ENCODE results near the gene MAST4.

MAST4 gene

GRCh38 chr5:66757834-66758371 is 161.7 kb downstream of the MAST4 start:
- H3K9me3 ChIP-seq (ENCODE audit: control insufficient read depth, insufficient read depth, low read depth, low read length) = no peaks in the 10 kb centered on the region
- CTCF ChIA-PET = interaction anchor here (0.5 to 5.8 kb wide), 8 partner anchors 101 to 583 kb away, joined by 3 to 82 read pairs (median 4); no protein-coding TSS in a partner anchor
- POLR2A ChIA-PET = no interaction called here
- TF ChIP-seq HOXD13 (CRISPR knock-in tag; IDR thresholded peaks at IDR 0.05; ENCODE audit: borderline replicate concordance) = no peak
- no peak overlapping the region for H3K27ac ChIP-seq (ENCODE audit: extremely low read depth, low read depth, low read length)
- H3K4me3 ChIP-seq (ENCODE audit: low read depth, low read length) = no peak overlapping the region
- no peaks in the 10 kb centered on the region for H3K4me1 ChIP-seq (ENCODE audit: control insufficient read depth, insufficient read depth, low read length)
- no peaks in the 10 kb centered on the region for H3K36me3 ChIP-seq (ENCODE audit: control insufficient read depth in 2 of 2, insufficient read depth in 1 of 2, low read length in 2 of 2)

- Histone ChIP-seq H3K9me3 (ENCODE audit: control insufficient read depth, insufficient read depth, low read depth, low read length) (no peaks in the 10 kb centered on the region), H3K4me1 (ENCODE audit: control insufficient read depth, insufficient read depth, low read length) (no peaks in the 10 kb centered on the region), H3K4me3 (ENCODE audit: low read depth, low read length) (no peak overlapping the region), H3K36me3 (ENCODE audit: control insufficient read depth in 2 of 2, insufficient read depth in 1 of 2, low read length in 2 of 2) (no peaks in the 10 kb centered on the region), H3K27ac (ENCODE audit: extremely low read depth, low read depth, low read length) (no peak overlapping the region)
- peak; percentile 72; the same call in 1 of the 2 replicates for TF ChIP-seq SCRT1 (tag by site-specific recombination; IDR thresholded peaks at IDR 0.05; ENCODE audit: borderline replicate concordance)
- no peak for TF ChIP-seq PRDM1 (tag by site-specific recombination; IDR thresholded peaks at IDR 0.05)
- peak; percentile 89 for TF ChIP-seq SCRT2 (tag by site-specific recombination; IDR thresholded peaks at IDR 0.05)
- ChIA-PET CTCF (interaction anchor here (0.5 to 3.3 kb wide), 5 partner anchors 10 to 1265 kb away, joined by 3 to 18 read pairs (median 4); no protein-coding TSS in a partner anchor), POLR2A (no interaction called here)
Observed at GRCh38 chr5:66769030-66769733, 173.0 kb downstream of the MAST4 start.

DNA sequence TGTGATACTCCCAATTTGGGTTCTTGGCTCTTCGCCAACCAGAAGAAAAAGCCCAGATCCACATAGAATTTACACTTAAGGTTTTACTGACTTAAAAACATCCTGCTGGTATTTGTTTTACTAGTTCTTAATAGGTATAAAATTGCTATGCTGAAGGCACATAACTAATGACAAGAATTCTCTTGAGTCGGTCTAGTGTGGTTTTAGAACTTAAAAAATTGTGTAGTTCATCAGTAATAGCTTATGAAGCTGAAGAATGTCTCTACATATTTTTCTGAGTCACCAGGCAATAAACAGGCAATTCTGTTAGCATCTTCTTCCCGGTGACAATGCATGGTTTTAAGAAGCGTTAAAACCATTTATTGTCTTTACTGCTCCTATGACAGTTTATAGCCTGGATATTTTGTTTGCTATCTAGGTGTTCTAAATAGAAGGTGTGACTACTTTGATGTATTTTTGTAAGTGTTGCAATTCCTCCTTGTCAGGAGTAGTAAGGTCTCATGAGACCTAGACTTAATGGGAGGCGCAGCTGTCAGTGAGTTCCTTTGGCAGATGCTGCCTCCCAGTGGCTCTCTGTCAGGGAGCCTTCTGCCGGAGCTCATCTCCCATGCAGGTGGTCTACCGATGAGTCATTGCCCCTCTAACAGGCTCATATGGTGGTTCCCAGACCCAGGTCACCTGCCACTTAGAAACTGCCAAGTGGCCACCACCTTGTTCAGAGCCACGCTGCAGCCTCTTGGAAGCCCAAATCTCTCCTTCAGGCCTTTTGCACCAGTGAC is 173.8 kb downstream of the MAST4 start:
- POLR2A ChIA-PET = no interaction called here
- CTCF ChIA-PET = interaction anchor here (0.5 to 3.3 kb wide), 6 partner anchors 10 to 1266 kb away, joined by 3 to 18 read pairs (median 4); no protein-coding TSS in a partner anchor
- no peak overlapping the region for H3K4me3 ChIP-seq (ENCODE audit: low read depth, low read length)
- no peak overlapping the region for H3K27ac ChIP-seq (ENCODE audit: extremely low read depth, low read depth, low read length)
- H3K36me3 ChIP-seq (ENCODE audit: control insufficient read depth in 2 of 2, insufficient read depth in 1 of 2, low read length in 2 of 2) = no peaks in the 10 kb centered on the region
- H3K4me1 ChIP-seq (ENCODE audit: control insufficient read depth, insufficient read depth, low read length) = no peaks in the 10 kb centered on the region
- no peaks in the 10 kb centered on the region for H3K9me3 ChIP-seq (ENCODE audit: control insufficient read depth, insufficient read depth, low read depth, low read length)
- TF ChIP-seq ZFHX2 (tag by site-specific recombination; conservative IDR thresholded peaks at IDR 0.05) (no peak), ZNF785 (tag by site-specific recombination; IDR thresholded peaks at IDR 0.05) (no peak), BCL11A (tag by site-specific recombination; IDR thresholded peaks at IDR 0.05; ENCODE audit: low read depth) (no peak), TRIM28 (IDR thresholded peaks at IDR 0.05; ENCODE audit: borderline replicate concordance, low read length) (no peak), OSR2 (tag by site-specific recombination; IDR thresholded peaks at IDR 0.05) (peak; percentile 17; the same call in 1 of the 2 replicates), ZNF16 (tag by site-specific recombination; IDR thresholded peaks at IDR 0.05; ENCODE audit: low read depth) (no peak), ZBTB26 (tag by site-specific recombination; optimal IDR thresholded peaks at IDR 0.05) (no peak), ZNF501 (tag by site-specific recombination; IDR thresholded peaks at IDR 0.05) (no peak), ZNF670 (tag by site-specific recombination; IDR thresholded peaks at IDR 0.05; ENCODE audit: low read depth) (no peak), PRDM1 (tag by site-specific recombination; IDR thresholded peaks at IDR 0.05) (no peak), ZNF311 (tag by site-specific recombination; IDR thresholded peaks at IDR 0.05; ENCODE audit: borderline replicate concordance) (no peak), HIC1 (tag by site-specific recombination; IDR thresholded peaks at IDR 0.05) (no peak), ZNF549 (tag by site-specific recombination; IDR thresholded peaks at IDR 0.05) (no peak), ZNF404 (tag by site-specific recombination; IDR thresholded peaks at IDR 0.05) (no peak), ZNF654 (tag by site-specific recombination; IDR thresholded peaks at IDR 0.05; ENCODE audit: low read depth) (peak; percentile 56), ZNF580 (tag by site-specific recombination; IDR thresholded peaks at IDR 0.05) (no peak), HOXC10 (CRISPR knock-in tag; IDR thresholded peaks at IDR 0.05) (no peak)
- TF ChIP-seq, protein P1, sequence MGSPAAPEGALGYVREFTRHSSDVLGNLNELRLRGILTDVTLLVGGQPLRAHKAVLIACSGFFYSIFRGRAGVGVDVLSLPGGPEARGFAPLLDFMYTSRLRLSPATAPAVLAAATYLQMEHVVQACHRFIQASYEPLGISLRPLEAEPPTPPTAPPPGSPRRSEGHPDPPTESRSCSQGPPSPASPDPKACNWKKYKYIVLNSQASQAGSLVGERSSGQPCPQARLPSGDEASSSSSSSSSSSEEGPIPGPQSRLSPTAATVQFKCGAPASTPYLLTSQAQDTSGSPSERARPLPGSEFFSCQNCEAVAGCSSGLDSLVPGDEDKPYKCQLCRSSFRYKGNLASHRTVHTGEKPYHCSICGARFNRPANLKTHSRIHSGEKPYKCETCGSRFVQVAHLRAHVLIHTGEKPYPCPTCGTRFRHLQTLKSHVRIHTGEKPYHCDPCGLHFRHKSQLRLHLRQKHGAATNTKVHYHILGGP (tag by site-specific recombination; IDR thresholded peaks at IDR 0.05) = 0 out of 2 replicates have a peak, but pooled peaks have one; percentile 17
- TF ChIP-seq, protein P2, sequence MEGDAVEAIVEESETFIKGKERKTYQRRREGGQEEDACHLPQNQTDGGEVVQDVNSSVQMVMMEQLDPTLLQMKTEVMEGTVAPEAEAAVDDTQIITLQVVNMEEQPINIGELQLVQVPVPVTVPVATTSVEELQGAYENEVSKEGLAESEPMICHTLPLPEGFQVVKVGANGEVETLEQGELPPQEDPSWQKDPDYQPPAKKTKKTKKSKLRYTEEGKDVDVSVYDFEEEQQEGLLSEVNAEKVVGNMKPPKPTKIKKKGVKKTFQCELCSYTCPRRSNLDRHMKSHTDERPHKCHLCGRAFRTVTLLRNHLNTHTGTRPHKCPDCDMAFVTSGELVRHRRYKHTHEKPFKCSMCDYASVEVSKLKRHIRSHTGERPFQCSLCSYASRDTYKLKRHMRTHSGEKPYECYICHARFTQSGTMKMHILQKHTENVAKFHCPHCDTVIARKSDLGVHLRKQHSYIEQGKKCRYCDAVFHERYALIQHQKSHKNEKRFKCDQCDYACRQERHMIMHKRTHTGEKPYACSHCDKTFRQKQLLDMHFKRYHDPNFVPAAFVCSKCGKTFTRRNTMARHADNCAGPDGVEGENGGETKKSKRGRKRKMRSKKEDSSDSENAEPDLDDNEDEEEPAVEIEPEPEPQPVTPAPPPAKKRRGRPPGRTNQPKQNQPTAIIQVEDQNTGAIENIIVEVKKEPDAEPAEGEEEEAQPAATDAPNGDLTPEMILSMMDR (tag by site-specific recombination; IDR thresholded peaks at IDR 0.05) = peak; percentile 43; the same call in 1 of the 2 replicates
